ENCODE data around the gene SLC22A2. TPM values are rescaled to one million over a fixed set of nuclear protein-coding genes. Genes with fewer than 3 reads are reported as not detected.

Gene SLC22A2
- total and polyA plus RNA-seq, 8 donors, result not detected

- FAIRE-seq (no peak), ATAC-seq (no peak), DNase-seq (no peak)
- Histone ChIP-seq H3K36me3 (no peaks in the 10 kb centered on the region), H3K4me3 (no peak overlapping the region), H3K4me1 (no peaks in the 10 kb centered on the region), H3K27me3 (no peaks in the 10 kb centered on the region), H3K9me3 (no peaks in the 10 kb centered on the region), H3K27ac (no peak overlapping the region)
- WGBS, 2 donors, result 59 to 64% methylated on average over 9 of the region's 9 CpGs
- intact Hi-C loops (cut with DNase I), result no loop called here
- TF ChIP-seq, protein P1, sequence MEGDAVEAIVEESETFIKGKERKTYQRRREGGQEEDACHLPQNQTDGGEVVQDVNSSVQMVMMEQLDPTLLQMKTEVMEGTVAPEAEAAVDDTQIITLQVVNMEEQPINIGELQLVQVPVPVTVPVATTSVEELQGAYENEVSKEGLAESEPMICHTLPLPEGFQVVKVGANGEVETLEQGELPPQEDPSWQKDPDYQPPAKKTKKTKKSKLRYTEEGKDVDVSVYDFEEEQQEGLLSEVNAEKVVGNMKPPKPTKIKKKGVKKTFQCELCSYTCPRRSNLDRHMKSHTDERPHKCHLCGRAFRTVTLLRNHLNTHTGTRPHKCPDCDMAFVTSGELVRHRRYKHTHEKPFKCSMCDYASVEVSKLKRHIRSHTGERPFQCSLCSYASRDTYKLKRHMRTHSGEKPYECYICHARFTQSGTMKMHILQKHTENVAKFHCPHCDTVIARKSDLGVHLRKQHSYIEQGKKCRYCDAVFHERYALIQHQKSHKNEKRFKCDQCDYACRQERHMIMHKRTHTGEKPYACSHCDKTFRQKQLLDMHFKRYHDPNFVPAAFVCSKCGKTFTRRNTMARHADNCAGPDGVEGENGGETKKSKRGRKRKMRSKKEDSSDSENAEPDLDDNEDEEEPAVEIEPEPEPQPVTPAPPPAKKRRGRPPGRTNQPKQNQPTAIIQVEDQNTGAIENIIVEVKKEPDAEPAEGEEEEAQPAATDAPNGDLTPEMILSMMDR (IDR thresholded peaks at IDR 0.05), result no peak
These were observed 84.7 kb downstream of the SLC22A2 start for GRCh38 chr6:160173806-160174527.

GRCh38 chr6:160172704-160173103, 85.9 kb downstream of the SLC22A2 start:
- TF ChIP-seq, protein P1 (IDR thresholded peaks at IDR 0.05), result no peak
- WGBS, 2 donors, result 90 to 94% methylated on average over 5 of the region's 5 CpGs

GRCh38 chr6:160170018-160170680, 88.5 kb downstream of the SLC22A2 start:
- H3K27ac ChIP-seq, result no peak overlapping the region

More at GRCh38 chr6:160172704-160173103, 85.9 kb downstream of the SLC22A2 start:
- Histone ChIP-seq H3K9me3 (no peaks in the 10 kb centered on the region), H3K4me1 (no peaks in the 10 kb centered on the region), H3K36me3 (no peaks in the 10 kb centered on the region), H3K4me3 (no peak overlapping the region), H3K27ac (no peak overlapping the region), H3K27me3 (no peaks in the 10 kb centered on the region)
- FAIRE-seq (no peak), DNase-seq (no peak), ATAC-seq (no peak)
- intact Hi-C loops (cut with DNase I), result no loop called here

DNA sequence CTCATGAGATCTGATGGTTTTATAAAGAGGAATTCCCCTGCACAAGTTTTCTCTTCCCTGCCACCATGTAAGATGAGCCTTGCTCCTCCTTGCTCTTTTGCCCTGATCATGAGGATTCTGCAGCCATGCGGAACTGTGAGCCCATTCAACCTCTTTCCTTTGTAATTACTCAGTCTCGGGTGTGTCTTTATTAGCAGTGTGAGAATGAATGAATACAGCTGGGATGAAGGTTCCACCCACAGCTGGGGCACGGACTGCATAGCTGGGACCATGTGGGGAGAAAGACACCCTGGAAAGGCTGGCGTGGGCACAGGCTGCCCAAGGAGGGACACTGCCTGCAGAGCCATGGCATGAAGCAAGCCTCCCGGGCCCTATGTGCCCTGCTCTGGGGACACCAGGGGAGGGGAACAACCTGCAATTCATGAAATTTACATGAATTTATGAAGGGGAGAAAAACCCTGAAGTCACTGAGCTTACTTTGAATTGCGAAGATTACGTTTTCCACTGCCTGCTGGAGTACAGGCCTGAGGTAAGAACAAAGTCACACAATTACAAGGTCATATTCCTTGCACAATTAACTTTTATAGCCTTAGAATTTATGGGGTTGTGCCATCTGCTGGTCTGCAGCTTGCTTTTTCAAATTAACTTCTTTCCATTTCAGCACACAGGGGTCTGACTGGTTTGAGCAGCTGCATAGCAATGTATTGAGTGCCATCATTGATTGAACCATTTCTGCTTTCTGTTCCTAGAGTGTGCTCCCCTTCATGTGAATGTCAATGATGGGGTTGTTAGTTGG, 90.8 kb downstream of the SLC22A2 start:
- FAIRE-seq, result no peak
- DNase-seq, result no peak
- Histone ChIP-seq H3K9me3 (no peaks in the 10 kb centered on the region), H3K4me1 (peaks cover 0 to 3% (median 0%) of the 10 kb centered on the region in 3 donors), H3K36me3 (no peaks in the 10 kb centered on the region), H3K27me3 (no peaks in the 10 kb centered on the region), H3K4me3 (no peak overlapping the region), H3K27ac (no peak overlapping the region)
- intact Hi-C loops (cut with DNase I), result no loop called here
- 87 to 93% methylated on average over 7 of the region's 7 CpGs for WGBS, 2 donors
- peak in 1 of 4 donors; percentile 19 for ATAC-seq
- TF ChIP-seq, protein P1 (IDR thresholded peaks at IDR 0.05), result no peak

More at GRCh38 chr6:160170018-160170680, 88.5 kb downstream of the SLC22A2 start:
- no peaks in the 10 kb centered on the region for H3K9me3 ChIP-seq
- peak in 2 of 4 donors; percentile 27 to 68 for ATAC-seq
- TF ChIP-seq, protein P1 (IDR thresholded peaks at IDR 0.05), result no peak
- intact Hi-C loops (cut with DNase I), result no loop called here
- H3K36me3 ChIP-seq, result no peaks in the 10 kb centered on the region
- no peak for FAIRE-seq
- no peaks in the 10 kb centered on the region for H3K4me1 ChIP-seq
- H3K27me3 ChIP-seq, result no peaks in the 10 kb centered on the region
- no peak for DNase-seq
- no peak overlapping the region for H3K4me3 ChIP-seq
- WGBS, 2 donors, result 46 to 48% methylated on average over 6 of the region's 6 CpGs

Other genes starting within 250 kb of the SLC22A2 start
- 1 to 10 TPM in 3 of 6 donors, under 1 TPM in 3; 0.59 to 2.5 (median 1.2) TPM for gene SLC22A1, start 137.0 kb downstream of the SLC22A2 start, total RNA-seq
- under 1 TPM; 0.53 to 0.80 TPM for gene SLC22A1, start 137.0 kb downstream of the SLC22A2 start, polyA plus RNA-seq
- 1 to 10 TPM in 1 of 6 donors, under 1 TPM in 5; 0.04 to 5.3 (median 0.39) TPM for gene SLC22A3, start 89.6 kb upstream of the SLC22A2 start, total RNA-seq
- under 1 TPM; 0.42 to 0.66 TPM for gene SLC22A3, start 89.6 kb upstream of the SLC22A2 start, polyA plus RNA-seq

Measured in pancreas (tissue), 10 donors.